ENCODE measurements around the gene AP1M1.

Gene AP1M1

GRCh38 chr19:16228637-16229321 lies 31.1 kb downstream of the AP1M1 start:
- no CpG with 5 or more reads among the region's 21 CpGs for WGBS, 2 donors (ENCODE audit: extremely low coverage in 2 of 2, insufficient read length in 2 of 2, insufficient replicate concordance in 1 of 2)
- no peaks in the 10 kb centered on the region for H3K4me1 ChIP-seq (ENCODE audit: control insufficient read depth in 2 of 2, insufficient read depth in 1 of 2, low read depth in 1 of 2, low read length in 2 of 2)
- no peak overlapping the region for H3K23ac ChIP-seq (ENCODE audit: low read depth, low read length, poor library complexity)
- DNase-seq (ENCODE audit: low spot score), result no peak
- H3K14ac ChIP-seq (ENCODE audit: low read length), result peak overlapping the region; percentile 21
- H2BK5ac ChIP-seq (ENCODE audit: low read length), result no peak overlapping the region
- H3K79me1 ChIP-seq (ENCODE audit: low read depth, low read length), result peaks cover 8% of the 10 kb centered on the region
- no peak overlapping the region for H2AFZ ChIP-seq (ENCODE audit: low read length)
- no peaks in the 10 kb centered on the region for H3K9me3 ChIP-seq (replicated peaks in 1 of 2; ENCODE audit: control insufficient read depth in 2 of 2, insufficient read depth in 1 of 2, low read depth in 1 of 2, low read length in 2 of 2)
- H4K91ac ChIP-seq (ENCODE audit: low read depth, low read length, poor library complexity), result no peak overlapping the region
- H2BK12ac ChIP-seq (ENCODE audit: low read length), result no peak overlapping the region
- no peak overlapping the region for H3K4me2 ChIP-seq (ENCODE audit: insufficient read depth, low read length, poor library complexity, severe bottlenecking)
- no peaks in the 10 kb centered on the region for H3K27me3 ChIP-seq (ENCODE audit: control insufficient read depth in 3 of 3, insufficient read depth in 3 of 3, low read depth in 1 of 3, low read length in 3 of 3)
- H2AK5ac ChIP-seq (ENCODE audit: low read depth, low read length), result no peak overlapping the region
- no peak overlapping the region for H2BK120ac ChIP-seq (ENCODE audit: low read depth, low read length)
- H3K36me3 ChIP-seq (replicated peaks in 1 of 2; ENCODE audit: control insufficient read depth in 2 of 2, insufficient read depth in 2 of 2, low read length in 2 of 2), result peaks cover 37 to 89% of the 10 kb centered on the region in 2 donors
- H4K8ac ChIP-seq (ENCODE audit: low read depth, low read length), result no peak overlapping the region
- H3K9ac ChIP-seq (ENCODE audit: low read depth, low read length, poor library complexity), result no peak overlapping the region
- no peak overlapping the region for H3K27ac ChIP-seq (replicated peaks; ENCODE audit: low read length)
- H3K4me3 ChIP-seq (ENCODE audit: low read length in 2 of 2), result no peak overlapping the region
- H3K4ac ChIP-seq (ENCODE audit: low read length), result no peak overlapping the region
- no peak overlapping the region for H3K18ac ChIP-seq (ENCODE audit: low read length)
- H2BK15ac ChIP-seq (ENCODE audit: low read length), result no peak overlapping the region

- Histone ChIP-seq H3K27me3 (ENCODE audit: control insufficient read depth in 3 of 3, insufficient read depth in 3 of 3, low read depth in 1 of 3, low read length in 3 of 3) (no peaks in the 10 kb centered on the region), H3K4ac (ENCODE audit: low read length) (no peak overlapping the region), H2BK12ac (ENCODE audit: low read length) (no peak overlapping the region), H3K4me3 (ENCODE audit: low read length in 2 of 2) (no peak overlapping the region), H2BK5ac (ENCODE audit: low read length) (no peak overlapping the region), H3K14ac (ENCODE audit: low read length) (no peak overlapping the region), H2BK120ac (ENCODE audit: low read depth, low read length) (no peak overlapping the region), H2AK5ac (ENCODE audit: low read depth, low read length) (no peak overlapping the region), H3K23ac (ENCODE audit: low read depth, low read length, poor library complexity) (no peak overlapping the region), H4K8ac (ENCODE audit: low read depth, low read length) (no peak overlapping the region), H3K4me1 (ENCODE audit: control insufficient read depth in 2 of 2, insufficient read depth in 1 of 2, low read depth in 1 of 2, low read length in 2 of 2) (no peaks in the 10 kb centered on the region), H2BK15ac (ENCODE audit: low read length) (no peak overlapping the region), H3K79me1 (ENCODE audit: low read depth, low read length) (peaks cover 8% of the 10 kb centered on the region), H4K91ac (ENCODE audit: low read depth, low read length, poor library complexity) (no peak overlapping the region), H3K4me2 (ENCODE audit: insufficient read depth, low read length, poor library complexity, severe bottlenecking) (no peak overlapping the region), H3K9me3 (replicated peaks in 1 of 2; ENCODE audit: control insufficient read depth in 2 of 2, insufficient read depth in 1 of 2, low read depth in 1 of 2, low read length in 2 of 2) (no peaks in the 10 kb centered on the region), H3K9ac (ENCODE audit: low read depth, low read length, poor library complexity) (no peak overlapping the region), H3K36me3 (replicated peaks in 1 of 2; ENCODE audit: control insufficient read depth in 2 of 2, insufficient read depth in 2 of 2, low read length in 2 of 2) (peaks cover 34 to 89% of the 10 kb centered on the region in 2 donors), H3K27ac (replicated peaks; ENCODE audit: low read length) (no peak overlapping the region), H3K18ac (ENCODE audit: low read length) (no peak overlapping the region), H2AFZ (ENCODE audit: low read length) (no peak overlapping the region)
- DNase-seq (ENCODE audit: low spot score), result no peak
- WGBS, 2 donors (ENCODE audit: extremely low coverage in 2 of 2, insufficient read length in 2 of 2, insufficient replicate concordance in 1 of 2), result no CpG with 5 or more reads among the region's 9 CpGs
Observed at GRCh38 chr19:16229322-16229641, 31.6 kb downstream of the AP1M1 start.

GRCh38 chr19:16232127-16232526 lies 34.4 kb downstream of the AP1M1 start:
- H3K36me3 ChIP-seq (replicated peaks in 1 of 2; ENCODE audit: control insufficient read depth in 2 of 2, insufficient read depth in 2 of 2, low read length in 2 of 2), result peaks cover 37 to 87% of the 10 kb centered on the region in 2 donors

GRCh38 chr19:16232568-16232967 lies 34.9 kb downstream of the AP1M1 start:
- Histone ChIP-seq H4K91ac (ENCODE audit: low read depth, low read length, poor library complexity) (no peak overlapping the region), H3K23ac (ENCODE audit: low read depth, low read length, poor library complexity) (peak overlapping the region; percentile 25), H3K27ac (replicated peaks; ENCODE audit: low read length) (no peak overlapping the region), H3K14ac (ENCODE audit: low read length) (peak overlapping the region; percentile 31), H4K8ac (ENCODE audit: low read depth, low read length) (no peak overlapping the region), H3K79me1 (ENCODE audit: low read depth, low read length) (no peaks in the 10 kb centered on the region), H3K18ac (ENCODE audit: low read length) (no peak overlapping the region), H2BK15ac (ENCODE audit: low read length) (no peak overlapping the region), H3K4me2 (ENCODE audit: insufficient read depth, low read length, poor library complexity, severe bottlenecking) (no peak overlapping the region), H2BK120ac (ENCODE audit: low read depth, low read length) (no peak overlapping the region), H3K4me1 (ENCODE audit: control insufficient read depth in 2 of 2, insufficient read depth in 1 of 2, low read depth in 1 of 2, low read length in 2 of 2) (no peaks in the 10 kb centered on the region), H3K9me3 (replicated peaks in 1 of 2; ENCODE audit: control insufficient read depth in 2 of 2, insufficient read depth in 1 of 2, low read depth in 1 of 2, low read length in 2 of 2) (peaks cover 0 to 6% of the 10 kb centered on the region in 2 donors), H2BK12ac (ENCODE audit: low read length) (no peak overlapping the region), H3K4ac (ENCODE audit: low read length) (no peak overlapping the region), H2BK5ac (ENCODE audit: low read length) (no peak overlapping the region), H3K4me3 (ENCODE audit: low read length in 2 of 2) (no peak overlapping the region), H3K27me3 (ENCODE audit: control insufficient read depth in 3 of 3, insufficient read depth in 3 of 3, low read depth in 1 of 3, low read length in 3 of 3) (no peaks in the 10 kb centered on the region), H2AK5ac (ENCODE audit: low read depth, low read length) (no peak overlapping the region), H2AFZ (ENCODE audit: low read length) (no peak overlapping the region), H3K9ac (ENCODE audit: low read depth, low read length, poor library complexity) (peak overlapping the region; percentile 32), H3K36me3 (replicated peaks in 1 of 2; ENCODE audit: control insufficient read depth in 2 of 2, insufficient read depth in 2 of 2, low read length in 2 of 2) (peaks cover 34 to 83% of the 10 kb centered on the region in 2 donors)
- DNase-seq (ENCODE audit: low spot score), result no peak
- WGBS, 2 donors (ENCODE audit: extremely low coverage in 2 of 2, insufficient read length in 2 of 2, insufficient replicate concordance in 1 of 2), result no CpG with 5 or more reads among the region's 13 CpGs

More at GRCh38 chr19:16232127-16232526, 34.4 kb downstream of the AP1M1 start:
- no peak overlapping the region for H3K18ac ChIP-seq (ENCODE audit: low read length)
- no peak overlapping the region for H2BK120ac ChIP-seq (ENCODE audit: low read depth, low read length)
- no peak overlapping the region for H4K91ac ChIP-seq (ENCODE audit: low read depth, low read length, poor library complexity)
- no peak overlapping the region for H2BK5ac ChIP-seq (ENCODE audit: low read length)
- H4K8ac ChIP-seq (ENCODE audit: low read depth, low read length), result no peak overlapping the region
- no peak overlapping the region for H3K4me3 ChIP-seq (ENCODE audit: low read length in 2 of 2)
- no peak overlapping the region for H3K4ac ChIP-seq (ENCODE audit: low read length)
- no peaks in the 10 kb centered on the region for H3K79me1 ChIP-seq (ENCODE audit: low read depth, low read length)
- WGBS, 2 donors (ENCODE audit: extremely low coverage in 2 of 2, insufficient read length in 2 of 2, insufficient replicate concordance in 1 of 2), result no CpG with 5 or more reads among the region's 16 CpGs
- H3K4me1 ChIP-seq (ENCODE audit: control insufficient read depth in 2 of 2, insufficient read depth in 1 of 2, low read depth in 1 of 2, low read length in 2 of 2), result no peaks in the 10 kb centered on the region
- no peak overlapping the region for H2AK5ac ChIP-seq (ENCODE audit: low read depth, low read length)
- no peak overlapping the region for H2AFZ ChIP-seq (ENCODE audit: low read length)
- H3K14ac ChIP-seq (ENCODE audit: low read length), result no peak overlapping the region
- no peak overlapping the region for H2BK12ac ChIP-seq (ENCODE audit: low read length)
- no peak overlapping the region for H3K27ac ChIP-seq (replicated peaks; ENCODE audit: low read length)
- no peaks in the 10 kb centered on the region for H3K27me3 ChIP-seq (ENCODE audit: control insufficient read depth in 3 of 3, insufficient read depth in 3 of 3, low read depth in 1 of 3, low read length in 3 of 3)
- H3K9me3 ChIP-seq (replicated peaks in 1 of 2; ENCODE audit: control insufficient read depth in 2 of 2, insufficient read depth in 1 of 2, low read depth in 1 of 2, low read length in 2 of 2), result peaks cover 0 to 6% of the 10 kb centered on the region in 2 donors
- H2BK15ac ChIP-seq (ENCODE audit: low read length), result no peak overlapping the region
- H3K23ac ChIP-seq (ENCODE audit: low read depth, low read length, poor library complexity), result no peak overlapping the region
- peak overlapping the region; percentile 32 for H3K9ac ChIP-seq (ENCODE audit: low read depth, low read length, poor library complexity)
- DNase-seq (ENCODE audit: low spot score), result no peak
- no peak overlapping the region for H3K4me2 ChIP-seq (ENCODE audit: insufficient read depth, low read length, poor library complexity, severe bottlenecking)

Measured in neuronal stem cell (in vitro differentiated cells).